ENCODE data around the gene RHBDD1. TPM values are rescaled to one million over a fixed set of nuclear protein-coding genes. Genes with fewer than 3 reads are reported as not detected.

RHBDD1 gene
- polyA plus RNA-seq, 1 donor from 2014 or later = 5.4 TPM

- no peaks in the 10 kb centered on the region for H4K20me1 ChIP-seq (ENCODE audit: insufficient read depth)
- H3F3A ChIP-seq (ENCODE audit: insufficient read depth, low read length, poor library complexity, severe bottlenecking) = peaks cover 3% of the 10 kb centered on the region
- peak overlapping the region; percentile 97 for H3K4me3 ChIP-seq (ENCODE audit: low read length)
- TF ChIP-seq CTCF (IDR thresholded peaks at IDR 0.05; ENCODE audit: poor library complexity, severe bottlenecking) (no peak), POLR2AphosphoS5 (IDR thresholded peaks at IDR 0.05) (no peak), MXI1 (conservative IDR thresholded peaks at IDR 0.05; ENCODE audit: poor library complexity, severe bottlenecking) (no peak), RAD21 (conservative IDR thresholded peaks at IDR 0.05) (no peak), EP300 (conservative IDR thresholded peaks at IDR 0.05; ENCODE audit: poor library complexity, severe bottlenecking) (no peak), SMC3 (conservative IDR thresholded peaks at IDR 0.05; ENCODE audit: poor library complexity) (no peak), EZH2 (IDR thresholded peaks at IDR 0.05; ENCODE audit: borderline replicate concordance, insufficient read depth, low read length, poor library complexity, severe bottlenecking) (no peak), TAF1 (IDR thresholded peaks at IDR 0.05; ENCODE audit: low read depth) (no peak)
- TF ChIP-seq, protein P1, sequence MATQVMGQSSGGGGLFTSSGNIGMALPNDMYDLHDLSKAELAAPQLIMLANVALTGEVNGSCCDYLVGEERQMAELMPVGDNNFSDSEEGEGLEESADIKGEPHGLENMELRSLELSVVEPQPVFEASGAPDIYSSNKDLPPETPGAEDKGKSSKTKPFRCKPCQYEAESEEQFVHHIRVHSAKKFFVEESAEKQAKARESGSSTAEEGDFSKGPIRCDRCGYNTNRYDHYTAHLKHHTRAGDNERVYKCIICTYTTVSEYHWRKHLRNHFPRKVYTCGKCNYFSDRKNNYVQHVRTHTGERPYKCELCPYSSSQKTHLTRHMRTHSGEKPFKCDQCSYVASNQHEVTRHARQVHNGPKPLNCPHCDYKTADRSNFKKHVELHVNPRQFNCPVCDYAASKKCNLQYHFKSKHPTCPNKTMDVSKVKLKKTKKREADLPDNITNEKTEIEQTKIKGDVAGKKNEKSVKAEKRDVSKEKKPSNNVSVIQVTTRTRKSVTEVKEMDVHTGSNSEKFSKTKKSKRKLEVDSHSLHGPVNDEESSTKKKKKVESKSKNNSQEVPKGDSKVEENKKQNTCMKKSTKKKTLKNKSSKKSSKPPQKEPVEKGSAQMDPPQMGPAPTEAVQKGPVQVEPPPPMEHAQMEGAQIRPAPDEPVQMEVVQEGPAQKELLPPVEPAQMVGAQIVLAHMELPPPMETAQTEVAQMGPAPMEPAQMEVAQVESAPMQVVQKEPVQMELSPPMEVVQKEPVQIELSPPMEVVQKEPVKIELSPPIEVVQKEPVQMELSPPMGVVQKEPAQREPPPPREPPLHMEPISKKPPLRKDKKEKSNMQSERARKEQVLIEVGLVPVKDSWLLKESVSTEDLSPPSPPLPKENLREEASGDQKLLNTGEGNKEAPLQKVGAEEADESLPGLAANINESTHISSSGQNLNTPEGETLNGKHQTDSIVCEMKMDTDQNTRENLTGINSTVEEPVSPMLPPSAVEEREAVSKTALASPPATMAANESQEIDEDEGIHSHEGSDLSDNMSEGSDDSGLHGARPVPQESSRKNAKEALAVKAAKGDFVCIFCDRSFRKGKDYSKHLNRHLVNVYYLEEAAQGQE (IDR thresholded peaks at IDR 0.05; ENCODE audit: borderline replicate concordance) = no peak
- no peaks in the 10 kb centered on the region for H3K27me3 ChIP-seq (ENCODE audit: insufficient read depth, low read depth, low read length)
- H3K9me3 ChIP-seq (ENCODE audit: low read length) = no peaks in the 10 kb centered on the region
- H3K9me2 ChIP-seq (ENCODE audit: insufficient read depth, low read length) = no peaks in the 10 kb centered on the region
- peaks cover 84% of the 10 kb centered on the region for H3K79me2 ChIP-seq (replicated peaks; ENCODE audit: insufficient read depth, low read length)
- H3K4me2 ChIP-seq (ENCODE audit: low read length) = peak overlapping the region; percentile 17
- no peak overlapping the region for H3K27ac ChIP-seq (ENCODE audit: low read length)
- H3K9ac ChIP-seq (ENCODE audit: low read length) = no peak overlapping the region
- no peaks in the 10 kb centered on the region for H3K36me3 ChIP-seq (ENCODE audit: insufficient read depth, low read length)
- no peak overlapping the region for H2AFZ ChIP-seq (ENCODE audit: low read depth, low read length)
Observed at GRCh38 chr2:226790431-226790830, 45.4 kb upstream of the RHBDD1 start.

GRCh38 chr2:226791056-226791486 lies 44.8 kb upstream of the RHBDD1 start:
- H3K27me3 ChIP-seq (ENCODE audit: insufficient read depth, low read depth, low read length) = no peaks in the 10 kb centered on the region
- H3K27ac ChIP-seq (ENCODE audit: low read length) = peak overlapping the region; percentile 51
- H3K79me2 ChIP-seq (replicated peaks; ENCODE audit: insufficient read depth, low read length) = peaks cover 90% of the 10 kb centered on the region
- peak overlapping the region; percentile 17 for H3K4me2 ChIP-seq (ENCODE audit: low read length)
- H3K9ac ChIP-seq (ENCODE audit: low read length) = peak overlapping the region; percentile 58
- no peaks in the 10 kb centered on the region for H3K9me3 ChIP-seq (ENCODE audit: low read length)
- peaks cover 3% of the 10 kb centered on the region for H3F3A ChIP-seq (ENCODE audit: insufficient read depth, low read length, poor library complexity, severe bottlenecking)
- no peaks in the 10 kb centered on the region for H3K36me3 ChIP-seq (ENCODE audit: insufficient read depth, low read length)
- TF ChIP-seq MXI1 (conservative IDR thresholded peaks at IDR 0.05; ENCODE audit: poor library complexity, severe bottlenecking) = peak; percentile 9
- no peak for TF ChIP-seq POLR2AphosphoS5 (IDR thresholded peaks at IDR 0.05)
- no peak for TF ChIP-seq EP300 (conservative IDR thresholded peaks at IDR 0.05; ENCODE audit: poor library complexity, severe bottlenecking)
- H3K4me3 ChIP-seq (ENCODE audit: low read length) = peak overlapping the region; percentile 97
- H4K20me1 ChIP-seq (ENCODE audit: insufficient read depth) = no peaks in the 10 kb centered on the region
- H2AFZ ChIP-seq (ENCODE audit: low read depth, low read length) = peak overlapping the region; percentile 37
- no peaks in the 10 kb centered on the region for H3K9me2 ChIP-seq (ENCODE audit: insufficient read depth, low read length)
